ENCODE measurements around the gene LRP1B.

Gene LRP1B

GRCh38 chr2:141384676-141385075, 746.1 kb downstream of the LRP1B start:
- H3K9me3 ChIP-seq (ENCODE audit: insufficient read depth, low read depth, low read length): no peaks in the 10 kb centered on the region
- no peak overlapping the region for H3K4me3 ChIP-seq (ENCODE audit: low read length)
- no peak overlapping the region for H3K27ac ChIP-seq (ENCODE audit: low read depth, low read length)
- 83% methylated on average over 4 of the region's 4 CpGs for WGBS
- no peaks in the 10 kb centered on the region for H3K27me3 ChIP-seq (ENCODE audit: insufficient read depth, low read length)
- H3K9ac ChIP-seq (ENCODE audit: low read depth, low read length): no peak overlapping the region
- 0 out of 2 replicates have a peak, but pooled peaks cover 4% of the 10 kb centered on the region for H3K4me1 ChIP-seq (ENCODE audit: insufficient read depth, low read length)
- no peaks in the 10 kb centered on the region for H3K36me3 ChIP-seq (ENCODE audit: insufficient read depth, low read length)

- H3K36me3 ChIP-seq (ENCODE audit: insufficient read depth, low read length): no peaks in the 10 kb centered on the region
- H3K9me3 ChIP-seq (ENCODE audit: insufficient read depth, low read depth, low read length): no peaks in the 10 kb centered on the region
- H3K27ac ChIP-seq (ENCODE audit: low read depth, low read length): no peak overlapping the region
- H3K4me1 ChIP-seq (ENCODE audit: insufficient read depth, low read length): 0 out of 2 replicates have a peak, but pooled peaks cover 4% of the 10 kb centered on the region
- H3K4me3 ChIP-seq (ENCODE audit: low read length): no peak overlapping the region
- H3K9ac ChIP-seq (ENCODE audit: low read depth, low read length): no peak overlapping the region
- H3K27me3 ChIP-seq (ENCODE audit: insufficient read depth, low read length): no peaks in the 10 kb centered on the region
- WGBS: 96% methylated on average over 1 of the region's 1 CpG
Measured at GRCh38 chr2:141381946-141382345, 748.9 kb downstream of the LRP1B start.

- Histone ChIP-seq H3K9ac (ENCODE audit: low read depth, low read length) (no peak overlapping the region), H3K27ac (ENCODE audit: low read depth, low read length) (no peak overlapping the region), H3K4me3 (ENCODE audit: low read length) (no peak overlapping the region), H3K9me3 (ENCODE audit: insufficient read depth, low read depth, low read length) (no peaks in the 10 kb centered on the region), H3K36me3 (ENCODE audit: insufficient read depth, low read length) (no peaks in the 10 kb centered on the region), H3K4me1 (ENCODE audit: insufficient read depth, low read length) (0 out of 2 replicates have a peak, but pooled peaks cover 4% of the 10 kb centered on the region), H3K27me3 (ENCODE audit: insufficient read depth, low read length) (no peaks in the 10 kb centered on the region)
- 96% methylated on average over 7 of the region's 7 CpGs for WGBS
Measured at GRCh38 chr2:141380008-141380979, 750.5 kb downstream of the LRP1B start.

- no peak overlapping the region for H3K9ac ChIP-seq (ENCODE audit: low read depth, low read length)
- no peaks in the 10 kb centered on the region for H3K4me1 ChIP-seq (ENCODE audit: insufficient read depth, low read length)
- WGBS: no CpG with 5 or more reads among the region's 1 CpG
- H3K36me3 ChIP-seq (ENCODE audit: insufficient read depth, low read length): no peaks in the 10 kb centered on the region
- H3K9me3 ChIP-seq (ENCODE audit: insufficient read depth, low read depth, low read length): no peaks in the 10 kb centered on the region
- H3K27ac ChIP-seq (ENCODE audit: low read depth, low read length): no peak overlapping the region
- H3K4me3 ChIP-seq (ENCODE audit: low read length): no peak overlapping the region
- H3K27me3 ChIP-seq (ENCODE audit: insufficient read depth, low read length): no peaks in the 10 kb centered on the region
Measured at GRCh38 chr2:141364821-141365220, 766.0 kb downstream of the LRP1B start.

- H3K27me3 ChIP-seq (ENCODE audit: insufficient read depth, low read length): no peaks in the 10 kb centered on the region
- no peaks in the 10 kb centered on the region for H3K4me1 ChIP-seq (ENCODE audit: insufficient read depth, low read length)
- H3K9me3 ChIP-seq (ENCODE audit: insufficient read depth, low read depth, low read length): no peaks in the 10 kb centered on the region
- 98% methylated on average over 4 of the region's 4 CpGs for WGBS
- no peak overlapping the region for H3K4me3 ChIP-seq (ENCODE audit: low read length)
- H3K9ac ChIP-seq (ENCODE audit: low read depth, low read length): no peak overlapping the region
- H3K36me3 ChIP-seq (ENCODE audit: insufficient read depth, low read length): no peaks in the 10 kb centered on the region
- H3K27ac ChIP-seq (ENCODE audit: low read depth, low read length): no peak overlapping the region
Measured at GRCh38 chr2:141362311-141362710, 768.5 kb downstream of the LRP1B start.

GRCh38 chr2:141348481-141348880, 782.3 kb downstream of the LRP1B start:
- H3K9me3 ChIP-seq (ENCODE audit: insufficient read depth, low read depth, low read length): no peaks in the 10 kb centered on the region
- no peak overlapping the region for H3K4me3 ChIP-seq (ENCODE audit: low read length)
- no peak overlapping the region for H3K9ac ChIP-seq (ENCODE audit: low read depth, low read length)
- no peaks in the 10 kb centered on the region for H3K4me1 ChIP-seq (ENCODE audit: insufficient read depth, low read length)
- no peak overlapping the region for H3K27ac ChIP-seq (ENCODE audit: low read depth, low read length)
- no CpG with 5 or more reads among the region's 1 CpG for WGBS
- no peaks in the 10 kb centered on the region for H3K36me3 ChIP-seq (ENCODE audit: insufficient read depth, low read length)
- no peaks in the 10 kb centered on the region for H3K27me3 ChIP-seq (ENCODE audit: insufficient read depth, low read length)

GRCh38 chr2:141341444-141341843, 789.4 kb downstream of the LRP1B start:
- Histone ChIP-seq H3K9ac (ENCODE audit: low read depth, low read length) (no peak overlapping the region), H3K27ac (ENCODE audit: low read depth, low read length) (no peak overlapping the region), H3K36me3 (ENCODE audit: insufficient read depth, low read length) (no peaks in the 10 kb centered on the region), H3K4me3 (ENCODE audit: low read length) (no peak overlapping the region), H3K4me1 (ENCODE audit: insufficient read depth, low read length) (no peaks in the 10 kb centered on the region), H3K9me3 (ENCODE audit: insufficient read depth, low read depth, low read length) (no peaks in the 10 kb centered on the region), H3K27me3 (ENCODE audit: insufficient read depth, low read length) (no peaks in the 10 kb centered on the region)
- WGBS: 97% methylated on average over 2 of the region's 2 CpGs

- no peak overlapping the region for H3K9ac ChIP-seq (ENCODE audit: low read depth, low read length)
- H3K4me1 ChIP-seq (ENCODE audit: insufficient read depth, low read length): no peaks in the 10 kb centered on the region
- no peaks in the 10 kb centered on the region for H3K36me3 ChIP-seq (ENCODE audit: insufficient read depth, low read length)
- H3K4me3 ChIP-seq (ENCODE audit: low read length): no peak overlapping the region
- H3K27ac ChIP-seq (ENCODE audit: low read depth, low read length): no peak overlapping the region
- no peaks in the 10 kb centered on the region for H3K9me3 ChIP-seq (ENCODE audit: insufficient read depth, low read depth, low read length)
- no peaks in the 10 kb centered on the region for H3K27me3 ChIP-seq (ENCODE audit: insufficient read depth, low read length)
- 80% methylated on average over 1 of the region's 1 CpG for WGBS
Measured at GRCh38 chr2:141331127-141331526, 799.7 kb downstream of the LRP1B start.

- no CpG with 5 or more reads among the region's 1 CpG for WGBS
- no peak overlapping the region for H3K27ac ChIP-seq (ENCODE audit: low read depth, low read length)
- no peak overlapping the region for H3K4me3 ChIP-seq (ENCODE audit: low read length)
- H3K36me3 ChIP-seq (ENCODE audit: insufficient read depth, low read length): no peaks in the 10 kb centered on the region
- no peaks in the 10 kb centered on the region for H3K4me1 ChIP-seq (ENCODE audit: insufficient read depth, low read length)
- no peaks in the 10 kb centered on the region for H3K9me3 ChIP-seq (ENCODE audit: insufficient read depth, low read depth, low read length)
- H3K9ac ChIP-seq (ENCODE audit: low read depth, low read length): no peak overlapping the region
- no peaks in the 10 kb centered on the region for H3K27me3 ChIP-seq (ENCODE audit: insufficient read depth, low read length)
Measured at GRCh38 chr2:141329964-141330363, 800.9 kb downstream of the LRP1B start.

GRCh38 chr2:141323571-141323970, 807.2 kb downstream of the LRP1B start:
- H3K9ac ChIP-seq (ENCODE audit: low read depth, low read length): no peak overlapping the region
- no peak overlapping the region for H3K27ac ChIP-seq (ENCODE audit: low read depth, low read length)
- no peaks in the 10 kb centered on the region for H3K27me3 ChIP-seq (ENCODE audit: insufficient read depth, low read length)
- no peak overlapping the region for H3K4me3 ChIP-seq (ENCODE audit: low read length)
- 85% methylated on average over 2 of the region's 2 CpGs for WGBS
- H3K4me1 ChIP-seq (ENCODE audit: insufficient read depth, low read length): 0 out of 2 replicates have a peak, but pooled peaks cover 6% of the 10 kb centered on the region
- H3K9me3 ChIP-seq (ENCODE audit: insufficient read depth, low read depth, low read length): no peaks in the 10 kb centered on the region
- H3K36me3 ChIP-seq (ENCODE audit: insufficient read depth, low read length): no peaks in the 10 kb centered on the region

GRCh38 chr2:141317986-141318385, 812.8 kb downstream of the LRP1B start:
- H3K4me1 ChIP-seq (ENCODE audit: insufficient read depth, low read length): 0 out of 2 replicates have a peak, but pooled peaks cover 6% of the 10 kb centered on the region
- no peak overlapping the region for H3K4me3 ChIP-seq (ENCODE audit: low read length)
- no peaks in the 10 kb centered on the region for H3K27me3 ChIP-seq (ENCODE audit: insufficient read depth, low read length)
- H3K9ac ChIP-seq (ENCODE audit: low read depth, low read length): no peak overlapping the region
- no peak overlapping the region for H3K27ac ChIP-seq (ENCODE audit: low read depth, low read length)
- H3K36me3 ChIP-seq (ENCODE audit: insufficient read depth, low read length): no peaks in the 10 kb centered on the region
- H3K9me3 ChIP-seq (ENCODE audit: insufficient read depth, low read depth, low read length): no peaks in the 10 kb centered on the region

Measured in HUES64 (cell line).